Suprapubic skin (tissue), 4 donors: ENCODE results near the gene FNIP1.

ENCODE experiments used
- POLR2A ChIP-seq, 2 donors: fragments of 450-650 bp; IDR thresholded peaks; one replicate each; pipeline ENCODE4 v1.6.1; 2017; ENCODE audit warnings: antibody characterized with exemption in 2 of 2, mild to moderate bottlenecking in 2 of 2, moderate library complexity in 2 of 2
- POLR2AphosphoS5 ChIP-seq, 3 donors: sonication (generic); formaldehyde crosslinking; IDR thresholded peaks; one replicate each; pipeline ENCODE4 v1.6.1; 2017; ENCODE audit warnings: antibody characterized with exemption in 3 of 3
- TF ChIP-seq, protein P1 (sequence below), 2 donors: fragments of 200-600 bp in 1 of 2; fragments of 450-650 bp in 1 of 2; sonication (generic) in 1 of 2; IDR thresholded peaks; one replicate each; pipeline ENCODE4 v1.5.1; 2016 to 2019; ENCODE audit warnings: antibody characterized with exemption in 2 of 2, mild to moderate bottlenecking in 1 of 2, moderate library complexity in 1 of 2

DNA sequence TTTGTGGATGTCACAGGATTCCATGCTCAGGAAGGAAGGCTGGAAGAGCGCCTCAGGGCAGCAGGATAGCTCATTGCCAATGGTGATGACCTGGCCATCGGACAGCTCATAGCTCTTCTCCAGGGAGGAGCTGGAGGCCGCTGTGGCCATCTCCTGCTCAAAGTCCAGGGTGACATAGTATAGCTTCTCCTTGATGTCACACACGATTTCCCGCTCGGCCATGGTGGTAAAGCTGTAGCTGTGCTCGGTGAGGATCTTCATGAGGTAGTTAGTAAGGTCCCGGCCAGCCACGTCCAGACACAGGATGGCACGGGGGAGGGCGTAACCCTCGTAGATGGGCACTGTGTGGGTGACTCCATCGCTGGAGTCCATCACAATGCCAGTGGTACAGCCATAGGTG, 137.5 kb downstream of the FNIP1 start:
- no peak for TF ChIP-seq POLR2A (IDR thresholded peaks at IDR 0.05)
- TF ChIP-seq, protein P1, sequence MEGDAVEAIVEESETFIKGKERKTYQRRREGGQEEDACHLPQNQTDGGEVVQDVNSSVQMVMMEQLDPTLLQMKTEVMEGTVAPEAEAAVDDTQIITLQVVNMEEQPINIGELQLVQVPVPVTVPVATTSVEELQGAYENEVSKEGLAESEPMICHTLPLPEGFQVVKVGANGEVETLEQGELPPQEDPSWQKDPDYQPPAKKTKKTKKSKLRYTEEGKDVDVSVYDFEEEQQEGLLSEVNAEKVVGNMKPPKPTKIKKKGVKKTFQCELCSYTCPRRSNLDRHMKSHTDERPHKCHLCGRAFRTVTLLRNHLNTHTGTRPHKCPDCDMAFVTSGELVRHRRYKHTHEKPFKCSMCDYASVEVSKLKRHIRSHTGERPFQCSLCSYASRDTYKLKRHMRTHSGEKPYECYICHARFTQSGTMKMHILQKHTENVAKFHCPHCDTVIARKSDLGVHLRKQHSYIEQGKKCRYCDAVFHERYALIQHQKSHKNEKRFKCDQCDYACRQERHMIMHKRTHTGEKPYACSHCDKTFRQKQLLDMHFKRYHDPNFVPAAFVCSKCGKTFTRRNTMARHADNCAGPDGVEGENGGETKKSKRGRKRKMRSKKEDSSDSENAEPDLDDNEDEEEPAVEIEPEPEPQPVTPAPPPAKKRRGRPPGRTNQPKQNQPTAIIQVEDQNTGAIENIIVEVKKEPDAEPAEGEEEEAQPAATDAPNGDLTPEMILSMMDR (IDR thresholded peaks at IDR 0.05), result no peak
- no peak for TF ChIP-seq POLR2AphosphoS5 (IDR thresholded peaks at IDR 0.05)
